ENCODE data around the gene SETD3.

SETD3 gene

DNA sequence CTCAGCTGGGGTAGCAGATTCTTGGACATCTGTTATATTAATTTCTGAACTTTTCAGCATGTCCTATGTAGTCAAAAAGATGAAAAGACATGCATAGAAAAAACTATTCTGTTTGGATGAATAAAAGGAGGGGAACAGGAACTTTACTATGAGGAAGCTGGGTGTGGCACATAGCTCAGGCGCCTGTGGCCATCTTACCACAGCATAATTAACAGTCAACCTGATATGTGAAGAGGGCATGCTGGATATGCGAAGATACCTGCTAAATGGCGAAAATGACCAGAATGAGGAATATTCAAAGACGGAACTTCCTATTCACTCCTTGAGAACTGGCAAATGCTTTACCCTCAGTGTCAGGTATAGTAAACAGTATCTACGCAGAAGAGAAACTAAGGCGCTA is 18.4 kb downstream of the SETD3 start:
- in situ Hi-C loops (cut with HindIII; ENCODE audit: low sequenced_read_pairs): no loop called here

DNA sequence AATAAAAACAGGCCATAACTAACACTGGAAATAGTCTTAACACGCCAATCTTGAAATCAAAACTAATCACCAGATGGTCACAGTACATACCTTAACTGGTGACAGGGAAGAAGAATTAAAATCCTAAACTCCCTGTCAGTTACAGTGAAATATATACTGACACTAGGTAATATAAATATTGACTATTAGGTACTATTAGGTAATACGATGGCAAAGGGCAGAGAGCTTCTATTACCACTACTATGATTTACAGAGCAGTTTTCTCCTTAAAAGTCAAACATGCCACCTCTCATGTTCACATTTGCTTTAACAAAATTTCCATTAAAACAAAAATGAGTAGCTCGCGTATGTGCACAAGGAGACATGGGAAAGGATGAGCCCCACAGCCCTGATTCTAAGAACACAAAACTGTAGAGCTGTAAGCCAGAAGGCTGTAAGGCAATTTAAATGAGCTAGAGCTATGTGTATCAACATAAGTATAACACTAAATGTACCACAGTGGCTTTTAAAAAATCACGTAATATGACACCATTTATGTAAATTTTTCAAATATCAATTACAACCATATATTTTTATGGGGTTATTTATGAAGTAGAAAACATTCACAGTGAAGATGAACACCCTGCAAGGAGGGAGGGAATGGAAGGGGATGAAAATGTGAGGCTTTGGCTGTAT is 19.1 kb downstream of the SETD3 start:
- in situ Hi-C loops (cut with HindIII; ENCODE audit: low sequenced_read_pairs): no loop called here

DNA sequence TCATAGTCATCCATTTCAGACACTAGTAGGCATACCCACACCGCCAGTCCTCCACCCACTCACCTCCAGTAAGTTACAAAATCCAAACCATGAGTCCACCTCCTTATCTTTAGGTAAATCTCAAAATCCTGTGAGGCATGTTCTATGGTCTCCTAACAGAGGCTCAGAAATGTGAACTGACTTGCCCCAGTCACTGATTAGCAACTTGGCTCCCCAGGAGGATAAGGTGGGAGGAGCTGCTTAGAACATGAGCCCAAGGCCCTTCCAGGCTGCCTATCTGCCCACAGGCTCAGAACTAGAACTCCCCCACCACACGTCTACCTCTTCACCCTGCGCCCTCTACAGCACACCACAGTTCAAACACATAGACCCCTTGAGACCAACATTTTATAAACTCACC is 19.9 kb downstream of the SETD3 start:
- in situ Hi-C loops (cut with HindIII; ENCODE audit: low sequenced_read_pairs): no loop called here

DNA sequence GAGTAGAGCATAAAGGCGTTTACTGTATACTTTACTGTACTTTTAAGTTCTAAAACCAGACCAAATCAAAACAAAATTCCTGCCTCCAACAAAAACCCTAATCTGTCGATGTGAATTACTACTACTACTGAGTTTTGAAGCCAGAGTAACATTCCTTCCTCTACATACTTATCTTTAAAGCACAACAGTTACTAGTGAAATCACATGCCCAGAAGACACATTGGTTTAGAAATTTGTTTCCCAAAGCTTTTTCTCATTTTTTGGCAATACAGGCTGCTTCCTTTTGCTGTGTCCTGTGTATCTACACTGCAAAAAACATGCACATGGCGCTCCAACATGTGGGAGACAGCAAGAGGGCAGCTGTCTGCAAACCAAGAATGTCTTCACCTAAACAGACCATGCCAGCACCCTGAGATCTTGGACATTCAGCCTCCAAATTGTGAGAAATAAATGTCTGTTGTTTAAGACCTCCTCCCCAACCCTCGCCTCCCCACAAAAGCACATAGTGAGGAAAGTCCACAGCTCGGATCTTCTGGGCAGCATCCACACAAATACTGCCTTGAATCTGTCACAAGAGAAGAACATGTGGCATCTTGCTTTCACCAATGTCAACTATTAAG is 21.1 kb downstream of the SETD3 start:
- in situ Hi-C loops (cut with HindIII; ENCODE audit: low sequenced_read_pairs): no loop called here

DNA sequence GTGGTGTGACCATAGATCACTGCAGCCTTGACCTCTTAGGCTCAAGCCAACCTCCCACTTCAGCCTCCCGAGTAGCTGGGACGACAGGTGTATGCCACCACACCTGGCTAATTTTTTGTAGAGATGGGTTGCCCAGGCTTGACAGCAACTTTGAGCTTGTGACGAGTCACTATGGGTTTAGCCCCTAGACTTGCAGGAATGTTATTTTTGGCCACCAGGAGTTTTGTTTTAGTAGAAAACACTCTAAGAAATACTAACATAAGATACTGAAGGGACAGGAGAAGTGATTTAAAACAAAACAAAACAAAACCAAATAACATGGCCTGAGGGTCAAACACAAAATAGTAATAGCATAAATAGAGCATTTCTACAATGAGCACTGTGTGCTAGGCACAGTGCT is 26.4 kb downstream of the SETD3 start:
- in situ Hi-C loops (cut with HindIII; ENCODE audit: low sequenced_read_pairs): no loop called here

- in situ Hi-C loops (cut with HindIII; ENCODE audit: low sequenced_read_pairs): no loop called here
Observed at GRCh38 chr14:99452968-99453367, 27.7 kb downstream of the SETD3 start.

DNA sequence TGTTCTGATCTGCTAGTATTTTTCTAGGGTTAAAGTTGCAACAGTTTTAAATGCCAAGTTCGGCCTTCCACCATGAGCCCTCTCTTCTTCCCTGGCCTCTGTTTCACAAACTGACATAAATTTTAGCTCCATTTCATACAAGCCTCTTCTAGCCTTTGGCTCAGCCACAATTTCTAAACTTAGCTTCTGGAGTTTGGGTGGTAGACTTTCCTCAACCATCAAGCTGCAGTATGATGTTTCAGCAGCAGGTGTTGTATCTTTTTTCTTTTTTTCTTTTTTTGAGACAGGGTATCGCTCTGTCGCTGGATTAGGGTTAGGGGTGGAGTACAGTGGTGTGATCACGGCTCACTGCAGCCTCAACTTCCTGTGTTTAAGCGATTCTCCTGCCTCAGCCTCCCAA is 29.4 kb downstream of the SETD3 start:
- in situ Hi-C loops (cut with HindIII; ENCODE audit: low sequenced_read_pairs): no loop called here

- in situ Hi-C loops (cut with HindIII; ENCODE audit: low sequenced_read_pairs): no loop called here
Observed at GRCh38 chr14:99450266-99450665, 30.4 kb downstream of the SETD3 start.

DNA sequence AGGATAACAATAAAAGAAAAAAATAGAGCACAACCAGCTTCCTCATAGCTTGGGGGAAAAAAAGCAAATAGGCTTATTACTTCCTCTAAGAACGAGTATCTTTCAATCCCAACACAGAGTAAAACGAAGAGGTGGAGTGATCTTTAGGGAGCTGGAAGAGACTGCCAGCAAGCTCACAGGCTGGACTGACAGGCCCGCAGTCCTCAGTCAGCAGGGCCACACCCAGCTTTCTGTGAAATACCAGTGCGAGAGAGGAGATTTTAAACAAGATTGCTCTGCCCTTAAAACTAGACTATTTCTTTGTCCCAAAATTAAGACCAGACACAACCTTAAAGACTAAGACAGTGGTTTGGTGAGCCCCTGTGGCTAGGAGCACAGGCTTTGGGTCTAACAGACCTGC is 32.9 kb downstream of the SETD3 start:
- in situ Hi-C loops (cut with HindIII; ENCODE audit: low sequenced_read_pairs): no loop called here

GRCh38 chr14:99445931-99446330 is 34.7 kb downstream of the SETD3 start:
- in situ Hi-C loops (cut with HindIII; ENCODE audit: low sequenced_read_pairs): no loop called here

- in situ Hi-C loops (cut with HindIII; ENCODE audit: low sequenced_read_pairs): no loop called here
Observed at GRCh38 chr14:99441918-99442317, 38.7 kb downstream of the SETD3 start.

- in situ Hi-C loops (cut with HindIII; ENCODE audit: low sequenced_read_pairs): no loop called here
Observed at GRCh38 chr14:99441157-99441870, 39.3 kb downstream of the SETD3 start.

DNA sequence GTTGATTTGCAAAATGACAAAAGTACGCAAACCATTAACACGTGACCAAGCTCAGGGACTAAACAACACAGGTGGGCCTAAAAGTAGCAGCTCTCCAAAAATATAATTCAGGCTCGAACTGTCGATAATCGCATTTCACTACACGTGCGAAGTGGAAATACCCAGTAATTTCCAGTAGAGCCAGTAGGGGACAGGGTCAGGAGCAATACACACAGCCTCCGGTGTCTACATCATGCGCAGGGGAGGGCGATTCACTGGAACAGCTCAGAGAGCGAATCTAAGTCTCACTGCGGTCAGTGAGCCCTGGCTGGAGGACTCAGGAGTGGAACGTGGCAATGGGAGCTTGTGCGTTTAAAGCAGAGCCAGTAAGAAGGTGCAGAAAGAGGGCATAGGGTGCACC is 40.4 kb downstream of the SETD3 start:
- in situ Hi-C loops (cut with HindIII; ENCODE audit: low sequenced_read_pairs): no loop called here

DNA sequence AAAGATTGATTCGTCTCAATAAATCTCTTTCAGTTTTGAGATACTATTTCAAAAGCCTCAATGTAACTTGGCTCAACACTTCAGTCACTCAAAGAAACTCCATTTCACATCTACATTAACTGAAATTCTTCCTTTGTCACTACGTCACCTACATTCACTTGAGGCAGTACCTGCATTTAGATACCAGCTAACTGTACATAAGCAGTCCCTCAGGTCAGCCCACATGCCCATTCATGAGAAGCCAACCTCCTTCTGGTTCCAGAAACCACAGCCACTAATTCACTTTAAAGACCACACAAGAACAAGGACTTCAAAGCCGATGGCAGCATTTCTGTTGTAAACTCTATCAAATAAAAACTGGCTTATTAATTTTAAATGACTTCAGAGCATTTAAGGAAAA is 43.0 kb downstream of the SETD3 start:
- in situ Hi-C loops (cut with HindIII; ENCODE audit: low sequenced_read_pairs): no loop called here

DNA sequence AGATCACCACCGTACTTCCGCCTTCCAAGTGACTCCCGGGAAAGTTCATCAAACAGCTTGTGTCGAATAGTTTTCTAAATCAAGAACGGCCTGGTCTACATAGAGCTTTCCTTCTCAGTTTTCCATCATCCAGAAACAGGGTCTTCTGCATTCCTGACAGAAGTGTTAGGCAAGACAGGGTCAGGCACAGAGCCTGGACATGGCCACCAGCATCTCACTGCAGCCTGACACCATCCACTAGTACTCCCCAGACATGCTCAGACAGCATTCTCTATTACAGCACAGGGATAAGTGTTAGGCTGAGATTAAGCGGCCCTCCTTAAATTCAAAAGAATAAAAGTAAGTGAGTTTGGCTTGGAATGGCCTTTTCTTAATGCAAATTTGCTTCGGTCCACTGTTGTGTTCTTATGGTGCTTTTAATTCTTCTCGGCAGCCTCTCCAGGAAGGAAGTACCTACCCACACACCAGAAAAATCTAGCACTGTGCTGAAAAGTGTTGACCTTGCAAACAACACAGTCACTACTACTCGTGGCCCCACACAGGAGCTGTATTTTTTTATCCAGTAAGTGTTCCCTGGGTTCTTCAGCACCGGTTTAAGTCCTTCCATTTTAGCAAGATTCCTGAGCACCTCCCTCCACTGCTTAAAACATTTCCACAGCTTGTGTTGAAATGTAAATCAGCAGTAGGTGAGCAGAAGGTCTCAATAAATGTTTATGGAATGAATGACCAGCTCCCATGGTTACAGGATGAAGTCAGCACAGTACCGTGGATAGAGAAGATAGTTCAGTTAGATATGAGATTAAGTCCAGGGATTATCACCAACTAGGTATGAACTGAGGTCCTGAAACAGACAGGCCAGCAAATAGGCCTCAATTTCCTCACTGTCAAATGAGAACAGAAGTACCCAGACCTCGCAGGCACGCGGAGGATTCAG is 44.1 kb downstream of the SETD3 start:
- in situ Hi-C loops (cut with HindIII; ENCODE audit: low sequenced_read_pairs): no loop called here

- in situ Hi-C loops (cut with HindIII; ENCODE audit: low sequenced_read_pairs): no loop called here
Observed at GRCh38 chr14:99435327-99435726, 45.3 kb downstream of the SETD3 start.

- in situ Hi-C loops (cut with HindIII; ENCODE audit: low sequenced_read_pairs): no loop called here
Observed at GRCh38 chr14:99432485-99432884, 48.2 kb downstream of the SETD3 start.

- in situ Hi-C loops (cut with HindIII; ENCODE audit: low sequenced_read_pairs): no loop called here
Observed at GRCh38 chr14:99431986-99432385, 48.7 kb downstream of the SETD3 start.

DNA sequence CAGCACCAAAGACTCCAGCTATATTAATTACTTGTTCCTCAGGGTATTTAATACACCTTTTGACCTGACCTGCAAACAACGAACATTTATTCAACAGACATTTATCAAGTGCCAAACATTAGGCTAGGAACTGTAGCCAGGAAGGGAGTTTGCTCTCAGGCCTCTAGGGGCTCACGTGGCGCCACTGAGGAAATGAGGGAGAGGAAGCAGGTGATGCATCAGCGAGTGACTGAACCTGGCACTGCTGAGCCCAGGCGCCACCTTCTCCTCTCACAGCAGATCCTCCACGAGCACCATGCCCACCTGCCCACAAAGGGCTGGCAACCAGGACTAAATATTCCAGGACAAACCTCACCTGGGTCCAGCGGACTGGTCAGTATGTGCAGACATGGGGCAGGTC is 50.2 kb downstream of the SETD3 start:
- in situ Hi-C loops (cut with HindIII; ENCODE audit: low sequenced_read_pairs): no loop called here

GRCh38 chr14:99427632-99428300 is 52.9 kb downstream of the SETD3 start:
- in situ Hi-C loops (cut with HindIII; ENCODE audit: low sequenced_read_pairs): no loop called here
